CD4-positive, alpha-beta T cell (primary cell): Measurements from ENCODE around the gene GFM1. TPM values are rescaled to one million over a fixed set of nuclear protein-coding genes. Genes with fewer than 3 reads are reported as not detected.

Experiments
- ATAC-seq: fragments of 200-7000 bp; cut with Tn5 transposase; one replicate; pipeline ENCODE4 v1.10.0; 2022; ENCODE audit warnings: mild to moderate bottlenecking; ENCODE audit not compliant: poor library complexity
- CTCF ChIA-PET: fragments of 350-600 bp; sonication (Branson Sonifier 250); formaldehyde crosslinking; loops from one replicate; lab custom pipeline; 2021; ENCODE audit warnings: antibody characterized with exemption, inconsistent platforms; lab: Charles Lee
- POLR2A ChIA-PET: fragments of 350-600 bp; sonication (Branson Sonifier 250); formaldehyde crosslinking; loops from one replicate; lab custom pipeline; 2021; ENCODE audit warnings: antibody characterized with exemption, inconsistent platforms; lab: Charles Lee
- DNase-seq, 14 experiments: peaks; one replicate each; pipeline ENCODE4 v3.0.0-alpha.2; 2013 to 2020; ENCODE audit warnings: mixed read lengths in 2 of 14
- H3K27ac ChIP-seq, 2 donors: one replicate each; pipeline versions ENCODE4 v1.5.1 to v1.7.0; 2013; ENCODE audit warnings: low read length in 2 of 2, low read depth in 1 of 2, mild to moderate bottlenecking in 1 of 2
- H3K27me3 ChIP-seq, 2 experiments: 1 replicate in 1 of 2; 2 replicates in 1 of 2; pipeline versions ENCODE4 v1.6.1 to v1.7.0; 2013; ENCODE audit warnings: low read length in 2 of 2, control low read depth in 1 of 2, mild to moderate bottlenecking in 1 of 2, moderate library complexity in 1 of 2; ENCODE audit not compliant: insufficient read depth in 2 of 2, control insufficient read depth in 1 of 2
- H3K36me3 ChIP-seq: one replicate; pipeline ENCODE4 v1.6.1; 2013; ENCODE audit warnings: low read length, control low read depth; ENCODE audit not compliant: insufficient read depth
- H3K4me1 ChIP-seq: one replicate; pipeline ENCODE4 v1.6.1; 2013; ENCODE audit warnings: low read length, control low read depth; ENCODE audit not compliant: insufficient read depth
- H3K4me3 ChIP-seq: one replicate; pipeline ENCODE4 v1.5.1; 2013; ENCODE audit warnings: mild to moderate bottlenecking, low read length, moderate library complexity
- H3K9me3 ChIP-seq, 2 experiments: 1 replicate in 1 of 2; 2 replicates in 1 of 2; pipeline versions ENCODE4 v1.6.1 to v1.7.0; 2013; ENCODE audit warnings: low read length in 2 of 2, mild to moderate bottlenecking in 2 of 2, control low read depth in 1 of 2, moderate library complexity in 1 of 2; ENCODE audit not compliant: control insufficient read depth in 1 of 2, insufficient read depth in 1 of 2
- H3K27ac Mint-ChIP-seq: one replicate; pipeline ENCODE4 v1.8.0; 2020; ENCODE audit warnings: mixed read lengths
- H3K27me3 Mint-ChIP-seq: one replicate; pipeline ENCODE4 v1.8.0; 2021; ENCODE audit warnings: mixed read lengths
- H3K36me3 Mint-ChIP-seq: one replicate; pipeline ENCODE4 v1.8.0; 2021; ENCODE audit warnings: low read depth, mixed read lengths
- H3K4me1 Mint-ChIP-seq: one replicate; pipeline ENCODE4 v1.8.0; 2021; ENCODE audit warnings: low read depth, mixed read lengths
- H3K4me3 Mint-ChIP-seq: one replicate; pipeline ENCODE4 v1.8.0; 2020; ENCODE audit warnings: mild to moderate bottlenecking, mixed read lengths
- H3K9me3 Mint-ChIP-seq: one replicate; pipeline ENCODE4 v1.8.0; 2020; ENCODE audit warnings: mixed read lengths
- intact Hi-C, 2 experiments: fragments of 100-400 bp; cut with DNase I in 1 of 2; cut with micrococcal nuclease in 1 of 2; formaldehyde crosslinking; loops; one replicate each; pipeline versions ENCODE4 v1.15.1 to v1.9.0; 2023 to 2025; cut with DNase I, micrococcal nuclease
- total RNA-seq, 174 experiments: library from RNA in 2 of 174; stranded (reverse) in 2 of 174; gene quantifications; one replicate each; pipeline ENCODE4 v1.2.3 and lab custom pipeline; 2021 to 2026
- TF ChIP-seq, protein P1 (sequence below): fragments of 200-600 bp; IDR thresholded peaks from one replicate; pipeline ENCODE4 v1.8.0; 2022; ENCODE audit warnings: antibody characterized with exemption, mild to moderate bottlenecking

GFM1 gene
- total RNA-seq, 2 experiments from 2014 or later, result 27.5 to 29.4 TPM

DNA sequence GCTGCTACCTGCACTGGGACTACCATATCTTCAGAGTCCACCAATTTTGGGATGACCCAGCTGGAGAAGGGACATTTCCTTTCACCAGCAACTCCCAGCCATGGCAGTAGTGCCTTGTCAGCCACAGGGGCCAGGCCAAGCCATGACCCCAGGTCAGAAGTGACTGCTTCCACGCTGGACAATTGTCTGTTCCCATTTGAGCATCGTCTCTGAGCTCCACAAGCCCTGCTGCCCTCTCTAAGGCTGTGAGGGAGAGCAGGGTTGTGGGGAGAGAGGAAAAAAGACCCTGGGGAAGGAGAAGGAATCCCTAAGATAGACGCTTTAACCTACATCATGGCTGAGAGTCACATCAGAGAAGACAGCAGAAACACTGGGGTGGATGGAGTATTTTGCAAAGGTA, 95.3 kb downstream of the GFM1 start:
- Mint-ChIP-seq H3K36me3 (no peaks in the 10 kb centered on the region), H3K27ac (no peak overlapping the region), H3K27me3 (no peaks in the 10 kb centered on the region), H3K9me3 (peaks cover 2% of the 10 kb centered on the region), H3K4me1 (peaks cover 20% of the 10 kb centered on the region), H3K4me3 (no peak overlapping the region)
- ChIA-PET POLR2A (no interaction called here), CTCF (no interaction called here)
- Histone ChIP-seq H3K27me3 (no peaks in the 10 kb centered on the region), H3K4me3 (no peak overlapping the region), H3K27ac (no peak overlapping the region), H3K9me3 (peaks cover 0 to 4% of the 10 kb centered on the region in 2 experiments), H3K4me1 (no peaks in the 10 kb centered on the region), H3K36me3 (no peaks in the 10 kb centered on the region)
- intact Hi-C loops, result no loop called here
- TF ChIP-seq, protein P1, sequence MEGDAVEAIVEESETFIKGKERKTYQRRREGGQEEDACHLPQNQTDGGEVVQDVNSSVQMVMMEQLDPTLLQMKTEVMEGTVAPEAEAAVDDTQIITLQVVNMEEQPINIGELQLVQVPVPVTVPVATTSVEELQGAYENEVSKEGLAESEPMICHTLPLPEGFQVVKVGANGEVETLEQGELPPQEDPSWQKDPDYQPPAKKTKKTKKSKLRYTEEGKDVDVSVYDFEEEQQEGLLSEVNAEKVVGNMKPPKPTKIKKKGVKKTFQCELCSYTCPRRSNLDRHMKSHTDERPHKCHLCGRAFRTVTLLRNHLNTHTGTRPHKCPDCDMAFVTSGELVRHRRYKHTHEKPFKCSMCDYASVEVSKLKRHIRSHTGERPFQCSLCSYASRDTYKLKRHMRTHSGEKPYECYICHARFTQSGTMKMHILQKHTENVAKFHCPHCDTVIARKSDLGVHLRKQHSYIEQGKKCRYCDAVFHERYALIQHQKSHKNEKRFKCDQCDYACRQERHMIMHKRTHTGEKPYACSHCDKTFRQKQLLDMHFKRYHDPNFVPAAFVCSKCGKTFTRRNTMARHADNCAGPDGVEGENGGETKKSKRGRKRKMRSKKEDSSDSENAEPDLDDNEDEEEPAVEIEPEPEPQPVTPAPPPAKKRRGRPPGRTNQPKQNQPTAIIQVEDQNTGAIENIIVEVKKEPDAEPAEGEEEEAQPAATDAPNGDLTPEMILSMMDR, result no peak
- no peak for ATAC-seq
- no peak for DNase-seq

Other genes with a start within 250 kb of the GFM1 start
- gene MLF1, start 73.3 kb upstream of the GFM1 start, total RNA-seq, result 10 to 100 TPM; 13.7 to 14.7 TPM
- gene LXN, start 28.1 kb downstream of the GFM1 start, total RNA-seq, result 1 to 10 TPM; 2.1 to 3.0 TPM
- not detected for gene RARRES1, start 87.9 kb downstream of the GFM1 start, total RNA-seq
- 1 to 10 TPM; 7.2 to 7.6 TPM for gene MFSD1, start 157.5 kb downstream of the GFM1 start, total RNA-seq